Measurements from ENCODE around the gene RASGRF2.

DNA sequence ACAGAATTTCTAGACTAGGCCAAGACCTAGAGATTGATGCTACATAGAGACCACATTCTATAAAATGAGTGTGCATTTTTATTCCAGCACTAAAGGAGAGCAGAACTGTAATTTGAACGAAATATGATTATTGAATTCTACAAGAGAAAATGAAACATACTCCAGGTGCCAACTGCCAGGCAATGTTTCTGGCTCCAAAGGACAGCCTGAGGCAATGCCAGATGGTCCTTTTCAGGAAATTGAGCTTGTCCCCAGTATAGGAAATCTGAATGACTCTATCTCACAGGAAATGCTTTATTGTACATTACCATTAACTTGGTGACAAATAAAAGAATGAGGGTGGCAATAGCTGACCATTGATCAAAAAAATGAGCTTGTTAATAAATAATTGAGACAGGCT lies 28.8 kb upstream of the RASGRF2 start:
- TF ChIP-seq POLR2A (IDR thresholded peaks at IDR 0.05; ENCODE audit: low read depth, low read length) (no peak), POLR2AphosphoS5 (IDR thresholded peaks at IDR 0.05; ENCODE audit: low read depth, low read length) (no peak)
